HL-60 (cell line): ENCODE data around the gene CHSY3.

ENCODE experiments used
- GABPA ChIP-seq: IDR thresholded peaks from 2 replicates; pipeline ENCODE4 v1.6.1; 2012; ENCODE audit warnings: low read depth
- POLR2AphosphoS5 ChIP-seq: IDR thresholded peaks from 2 replicates; pipeline ENCODE4 v1.6.1; 2012; ENCODE audit warnings: low read depth
- TF ChIP-seq, protein P1 (sequence below): IDR thresholded peaks from one replicate; pipeline ENCODE4 v1.5.1; 2011; ENCODE audit warnings: low read length, control low read depth, inconsistent platforms; ENCODE audit not compliant: insufficient read depth
- TF ChIP-seq, protein P2 (sequence below): IDR thresholded peaks from 2 replicates; pipeline ENCODE4 v1.6.1; 2012; ENCODE audit warnings: low read depth; ENCODE audit not compliant: insufficient replicate concordance

DNA sequence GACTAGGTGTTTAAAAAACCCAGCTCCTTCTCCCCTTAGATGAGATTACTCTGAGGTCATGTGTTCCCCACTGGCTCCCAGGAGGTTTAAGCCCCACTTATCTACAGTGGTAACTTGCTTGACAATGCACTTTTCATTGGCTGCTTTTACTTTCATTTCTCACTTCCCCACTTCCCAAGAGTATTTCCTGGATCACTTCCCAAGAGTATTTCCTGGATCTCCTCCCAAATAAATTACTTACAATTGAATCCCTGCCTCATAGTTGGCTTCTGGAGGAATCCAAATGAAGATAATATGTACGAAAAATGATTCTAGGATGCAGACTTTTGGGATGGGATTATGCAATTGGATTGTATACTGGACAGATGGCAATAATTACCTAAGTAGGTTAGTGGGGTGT, 47.1 kb upstream of the CHSY3 start:
- TF ChIP-seq, protein P1, sequence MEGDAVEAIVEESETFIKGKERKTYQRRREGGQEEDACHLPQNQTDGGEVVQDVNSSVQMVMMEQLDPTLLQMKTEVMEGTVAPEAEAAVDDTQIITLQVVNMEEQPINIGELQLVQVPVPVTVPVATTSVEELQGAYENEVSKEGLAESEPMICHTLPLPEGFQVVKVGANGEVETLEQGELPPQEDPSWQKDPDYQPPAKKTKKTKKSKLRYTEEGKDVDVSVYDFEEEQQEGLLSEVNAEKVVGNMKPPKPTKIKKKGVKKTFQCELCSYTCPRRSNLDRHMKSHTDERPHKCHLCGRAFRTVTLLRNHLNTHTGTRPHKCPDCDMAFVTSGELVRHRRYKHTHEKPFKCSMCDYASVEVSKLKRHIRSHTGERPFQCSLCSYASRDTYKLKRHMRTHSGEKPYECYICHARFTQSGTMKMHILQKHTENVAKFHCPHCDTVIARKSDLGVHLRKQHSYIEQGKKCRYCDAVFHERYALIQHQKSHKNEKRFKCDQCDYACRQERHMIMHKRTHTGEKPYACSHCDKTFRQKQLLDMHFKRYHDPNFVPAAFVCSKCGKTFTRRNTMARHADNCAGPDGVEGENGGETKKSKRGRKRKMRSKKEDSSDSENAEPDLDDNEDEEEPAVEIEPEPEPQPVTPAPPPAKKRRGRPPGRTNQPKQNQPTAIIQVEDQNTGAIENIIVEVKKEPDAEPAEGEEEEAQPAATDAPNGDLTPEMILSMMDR = no peak
- TF ChIP-seq GABPA (no peak), POLR2AphosphoS5 (no peak)
- TF ChIP-seq, protein P2, sequence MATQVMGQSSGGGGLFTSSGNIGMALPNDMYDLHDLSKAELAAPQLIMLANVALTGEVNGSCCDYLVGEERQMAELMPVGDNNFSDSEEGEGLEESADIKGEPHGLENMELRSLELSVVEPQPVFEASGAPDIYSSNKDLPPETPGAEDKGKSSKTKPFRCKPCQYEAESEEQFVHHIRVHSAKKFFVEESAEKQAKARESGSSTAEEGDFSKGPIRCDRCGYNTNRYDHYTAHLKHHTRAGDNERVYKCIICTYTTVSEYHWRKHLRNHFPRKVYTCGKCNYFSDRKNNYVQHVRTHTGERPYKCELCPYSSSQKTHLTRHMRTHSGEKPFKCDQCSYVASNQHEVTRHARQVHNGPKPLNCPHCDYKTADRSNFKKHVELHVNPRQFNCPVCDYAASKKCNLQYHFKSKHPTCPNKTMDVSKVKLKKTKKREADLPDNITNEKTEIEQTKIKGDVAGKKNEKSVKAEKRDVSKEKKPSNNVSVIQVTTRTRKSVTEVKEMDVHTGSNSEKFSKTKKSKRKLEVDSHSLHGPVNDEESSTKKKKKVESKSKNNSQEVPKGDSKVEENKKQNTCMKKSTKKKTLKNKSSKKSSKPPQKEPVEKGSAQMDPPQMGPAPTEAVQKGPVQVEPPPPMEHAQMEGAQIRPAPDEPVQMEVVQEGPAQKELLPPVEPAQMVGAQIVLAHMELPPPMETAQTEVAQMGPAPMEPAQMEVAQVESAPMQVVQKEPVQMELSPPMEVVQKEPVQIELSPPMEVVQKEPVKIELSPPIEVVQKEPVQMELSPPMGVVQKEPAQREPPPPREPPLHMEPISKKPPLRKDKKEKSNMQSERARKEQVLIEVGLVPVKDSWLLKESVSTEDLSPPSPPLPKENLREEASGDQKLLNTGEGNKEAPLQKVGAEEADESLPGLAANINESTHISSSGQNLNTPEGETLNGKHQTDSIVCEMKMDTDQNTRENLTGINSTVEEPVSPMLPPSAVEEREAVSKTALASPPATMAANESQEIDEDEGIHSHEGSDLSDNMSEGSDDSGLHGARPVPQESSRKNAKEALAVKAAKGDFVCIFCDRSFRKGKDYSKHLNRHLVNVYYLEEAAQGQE = no peak
